NCI-H748 (cell line): ENCODE measurements around the gene BDKRB2.
"Not testable (repeated sequence)": the region's sequence is repeated elsewhere in the genome, so short reads cannot be mapped to it uniquely, and the experiment has no call there.

Experiments
- DNase-seq: peaks from one replicate; lab custom pipeline; 2025; ENCODE audit not compliant: unreplicated experiment; lab: John Stamatoyannopoulos, UW

The BDKRB2 gene

DNA sequence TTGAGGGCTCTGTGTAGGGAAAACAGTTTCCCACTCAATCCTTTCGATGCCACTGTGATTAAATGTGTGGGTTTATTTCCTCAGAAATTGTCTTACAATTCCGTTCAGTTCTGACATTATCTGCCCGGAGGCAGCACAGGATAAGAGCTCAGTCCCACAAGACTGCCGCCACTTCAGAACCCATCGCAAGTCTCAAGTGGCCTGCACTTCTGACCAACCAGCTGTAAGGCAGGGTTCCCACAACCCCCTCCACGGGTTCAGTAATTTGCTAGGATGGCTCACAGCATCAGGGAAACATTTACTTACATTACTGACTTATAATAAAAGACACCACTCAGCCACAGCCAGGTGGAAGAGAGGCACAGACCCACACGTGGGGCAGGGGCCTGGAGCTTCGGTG, 17.2 kb downstream of the BDKRB2 start:
- no peak for DNase-seq

DNA sequence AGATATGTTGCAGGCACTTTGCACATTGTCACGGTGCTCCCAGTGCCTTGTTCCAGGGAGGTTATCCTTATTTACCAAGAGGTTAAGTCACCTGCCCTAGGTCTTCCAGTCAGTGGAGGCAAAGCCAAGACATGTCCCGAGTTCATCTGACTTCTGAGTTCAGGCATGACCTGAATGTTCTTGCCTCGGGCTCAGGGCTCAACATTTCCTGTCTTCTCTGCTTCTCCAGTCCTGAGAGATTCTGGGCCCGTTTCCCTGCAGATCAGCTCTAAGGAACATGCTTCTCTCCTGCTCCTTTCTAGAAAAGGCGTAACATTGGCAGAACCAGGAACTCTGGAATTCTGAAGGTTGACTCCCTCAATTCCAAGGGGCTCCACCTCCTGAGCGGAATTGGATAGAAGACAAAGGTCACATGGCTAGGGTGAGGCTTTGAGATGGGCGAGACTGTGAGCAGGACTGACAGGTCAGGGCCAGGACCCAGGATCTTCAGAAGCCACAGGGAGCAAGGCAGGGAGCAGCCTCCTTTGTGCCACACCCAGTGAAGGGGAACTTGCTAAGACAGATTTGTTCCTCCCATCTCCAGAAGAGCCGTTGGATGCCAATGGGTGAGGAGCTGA, 19.9 kb downstream of the BDKRB2 start:
- DNase-seq = no peak

DNA sequence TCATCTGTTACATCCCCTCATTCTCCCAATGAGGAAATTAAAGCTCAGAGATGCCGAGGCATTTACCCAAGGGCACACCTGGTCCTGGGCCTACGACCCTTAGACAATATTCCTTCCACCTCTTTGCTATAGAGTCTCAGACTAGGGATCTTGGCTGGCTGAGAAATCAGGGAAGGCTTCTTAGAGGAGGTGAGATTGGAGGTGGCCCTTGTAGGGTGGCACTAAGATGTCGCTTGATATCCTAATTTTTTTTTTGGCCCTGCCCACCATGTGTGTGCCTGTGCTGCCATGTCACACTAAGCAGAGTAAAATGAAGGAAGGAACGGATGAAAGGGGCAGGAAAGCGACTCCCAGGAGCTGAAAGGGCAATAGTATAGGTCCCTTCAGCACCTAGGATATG, 20.6 kb downstream of the BDKRB2 start:
- no peak for DNase-seq

DNA sequence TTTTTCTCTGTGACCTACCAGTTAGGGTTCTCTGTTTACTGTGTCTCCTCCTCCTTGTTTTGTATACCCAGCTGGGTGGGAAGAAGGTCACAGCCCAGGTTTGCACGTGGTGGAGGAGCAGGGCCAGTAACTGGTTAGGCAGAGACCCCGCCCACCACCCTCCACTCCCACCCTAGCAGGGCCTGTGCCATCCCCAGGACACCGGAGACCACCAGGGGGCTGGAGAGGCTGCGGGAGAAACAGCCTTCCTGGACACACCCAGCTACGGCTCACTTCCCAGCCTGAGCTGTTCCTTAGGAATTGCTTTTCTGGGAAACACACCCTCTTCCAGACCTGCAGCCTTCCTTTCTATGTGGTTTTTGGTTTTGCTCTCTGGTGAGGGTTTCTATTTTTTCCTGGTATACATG, 21.1 kb downstream of the BDKRB2 start:
- peak; percentile 14 for DNase-seq

DNA sequence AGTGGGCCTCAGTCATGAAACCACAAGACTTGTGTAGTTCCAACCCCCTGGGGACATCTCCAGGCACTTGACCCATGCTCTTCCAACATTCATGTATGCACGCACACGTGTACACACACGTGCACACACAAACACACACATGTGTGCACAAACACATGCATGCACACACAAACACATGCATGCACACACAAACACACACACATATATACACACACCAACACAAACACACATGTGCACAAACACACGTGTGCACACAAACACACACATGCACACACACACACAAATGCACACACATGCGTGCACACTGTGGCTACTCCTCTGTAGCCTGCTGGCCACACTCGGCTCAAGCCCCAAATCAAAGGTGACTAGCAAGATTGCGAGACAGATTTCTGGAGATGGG, 22.8 kb downstream of the BDKRB2 start:
- DNase-seq = no peak

DNA sequence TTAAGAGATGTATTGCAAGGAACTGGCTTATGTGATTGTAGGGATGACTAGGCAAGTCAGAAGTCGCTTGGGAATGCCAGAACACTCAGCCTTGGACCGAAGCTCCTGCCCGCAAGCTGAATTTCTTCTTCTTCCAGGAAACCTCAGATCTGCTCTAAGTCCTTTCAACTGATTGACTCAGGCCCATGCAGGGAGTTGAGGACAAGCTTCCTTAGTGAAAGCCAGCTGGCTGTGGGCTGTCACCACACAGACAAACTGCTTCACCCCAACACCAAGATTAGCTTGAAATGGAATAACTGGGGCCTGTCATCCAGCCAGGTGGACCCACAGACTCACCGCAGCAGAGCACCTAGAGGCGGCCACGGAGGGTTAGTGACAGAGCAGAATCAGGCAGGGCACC, 24.7 kb downstream of the BDKRB2 start:
- no peak for DNase-seq

DNA sequence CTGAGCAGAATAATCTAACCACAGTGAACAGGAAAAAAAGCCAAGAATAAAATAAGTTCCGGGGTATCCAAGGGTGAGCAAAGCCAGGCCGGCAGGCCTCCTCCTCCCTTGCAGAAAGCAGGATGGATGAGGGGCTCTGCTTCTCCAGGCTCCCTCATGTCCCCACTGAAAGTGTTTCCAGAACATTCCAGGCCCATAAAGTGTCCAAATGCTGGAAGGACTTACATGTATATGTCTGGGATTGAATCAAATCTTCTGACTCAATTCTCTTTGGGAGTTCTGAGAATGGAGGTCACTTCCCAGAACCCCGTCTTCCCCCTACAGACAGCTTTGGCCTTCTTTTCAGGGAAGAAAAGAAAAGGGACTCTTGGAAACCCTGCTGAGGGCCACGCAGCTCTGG, 26.4 kb downstream of the BDKRB2 start:
- DNase-seq = no peak

DNA sequence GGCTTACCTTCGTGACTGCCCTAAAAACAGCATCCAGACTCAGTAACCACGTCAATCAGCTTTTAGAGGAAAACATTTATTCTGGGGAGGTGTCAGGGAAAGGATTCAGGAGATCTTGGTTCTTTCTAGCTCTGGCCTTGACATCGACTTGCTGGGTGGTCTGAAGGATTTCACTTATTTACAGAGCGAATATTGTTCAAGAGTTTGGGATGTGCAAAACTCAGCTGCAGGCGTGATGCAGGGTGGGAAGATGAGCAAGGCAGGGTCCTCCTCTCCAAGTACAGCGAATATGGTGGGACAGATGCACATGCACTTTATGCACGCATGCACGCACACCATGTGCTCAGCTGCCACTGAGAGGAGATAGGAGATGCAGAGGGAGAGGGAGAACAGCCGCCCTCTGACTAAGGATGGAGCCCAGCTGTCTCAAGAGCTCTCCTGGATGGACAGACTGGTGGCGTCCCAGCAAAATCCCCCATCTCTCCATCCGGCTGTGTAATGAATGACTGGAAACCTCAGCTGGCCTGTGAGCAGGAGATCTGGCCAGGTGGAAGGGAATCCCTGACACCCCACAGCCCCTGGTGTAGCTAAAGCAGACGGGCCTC, 27.0 kb downstream of the BDKRB2 start:
- no peak for DNase-seq

DNA sequence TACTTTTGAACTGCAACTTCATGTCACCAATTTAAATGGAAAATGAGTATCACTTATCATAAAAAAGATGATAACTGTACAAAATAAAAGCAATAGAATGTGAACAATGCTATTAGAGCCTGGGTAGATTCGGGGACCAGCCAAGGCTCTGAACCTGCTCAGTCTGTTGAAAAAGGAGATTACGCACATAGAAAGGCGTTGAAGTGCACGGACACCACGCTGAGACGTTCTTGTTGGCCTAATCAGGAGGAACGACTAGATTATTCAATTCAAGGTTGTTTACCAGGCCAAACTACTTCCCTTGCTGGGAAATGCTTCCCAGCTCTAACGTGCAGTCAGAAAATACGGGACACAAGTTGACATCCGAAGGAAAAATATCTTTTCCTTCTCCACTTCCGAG, 27.9 kb downstream of the BDKRB2 start:
- DNase-seq = no peak

DNA sequence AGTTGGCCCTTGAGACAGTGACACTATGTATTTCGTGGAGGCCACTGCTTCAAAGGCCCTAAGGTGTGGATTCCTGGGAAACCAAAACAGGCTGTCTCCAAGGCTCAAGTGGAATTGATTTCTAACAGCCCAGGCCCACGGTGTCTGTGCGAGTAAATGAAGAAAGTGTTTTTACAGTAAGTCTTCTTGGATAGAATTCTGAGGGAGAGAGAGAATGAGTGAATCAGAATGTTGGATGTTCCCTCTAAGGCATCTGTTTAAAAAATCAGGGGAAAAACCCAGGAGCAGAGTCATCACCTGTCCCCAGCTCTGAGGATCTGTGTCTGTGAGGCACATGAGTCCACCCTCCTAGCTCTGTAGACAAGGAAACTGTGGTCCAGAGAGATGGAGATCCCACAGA, 29.0 kb downstream of the BDKRB2 start:
- DNase-seq = no peak

DNA sequence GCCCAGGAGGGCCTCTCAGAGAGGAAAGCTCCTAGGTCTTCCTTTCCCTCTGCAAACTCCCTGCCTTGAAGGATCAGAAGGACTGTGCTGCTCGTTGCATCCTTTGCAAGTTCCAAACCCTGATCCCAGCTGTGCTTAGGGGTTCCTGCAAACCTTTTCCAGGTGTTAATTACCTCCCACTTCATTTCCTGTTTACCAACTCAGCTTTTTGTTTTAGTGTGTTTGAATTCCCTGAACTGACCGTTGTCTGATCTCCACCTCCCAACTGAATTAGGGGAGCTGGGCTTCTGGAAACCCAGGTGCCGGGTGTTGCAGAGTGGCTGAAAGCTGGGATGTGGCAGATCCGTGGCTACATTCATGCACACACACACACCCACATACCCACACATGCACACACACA, 30.8 kb downstream of the BDKRB2 start:
- DNase-seq = no peak

DNA sequence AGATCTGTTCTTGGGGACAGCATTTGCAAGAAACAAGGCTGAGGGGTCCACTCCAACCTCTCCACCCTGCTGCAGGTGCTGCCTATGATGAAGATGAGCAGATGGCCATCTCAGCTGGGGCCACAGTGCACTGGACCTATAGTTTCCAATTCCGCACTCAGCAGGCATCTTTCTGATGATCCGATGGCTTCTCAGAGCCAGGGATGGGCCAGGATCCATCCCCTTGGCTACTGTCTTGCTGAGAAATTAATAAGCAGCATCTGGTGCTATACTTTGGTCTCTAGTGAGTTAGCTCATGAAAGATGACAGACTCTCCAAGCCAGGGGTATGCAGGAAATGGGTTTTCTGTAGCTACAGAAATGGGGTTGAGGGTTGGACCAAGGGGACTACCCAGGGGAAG, 33.0 kb downstream of the BDKRB2 start:
- DNase-seq = no peak

DNA sequence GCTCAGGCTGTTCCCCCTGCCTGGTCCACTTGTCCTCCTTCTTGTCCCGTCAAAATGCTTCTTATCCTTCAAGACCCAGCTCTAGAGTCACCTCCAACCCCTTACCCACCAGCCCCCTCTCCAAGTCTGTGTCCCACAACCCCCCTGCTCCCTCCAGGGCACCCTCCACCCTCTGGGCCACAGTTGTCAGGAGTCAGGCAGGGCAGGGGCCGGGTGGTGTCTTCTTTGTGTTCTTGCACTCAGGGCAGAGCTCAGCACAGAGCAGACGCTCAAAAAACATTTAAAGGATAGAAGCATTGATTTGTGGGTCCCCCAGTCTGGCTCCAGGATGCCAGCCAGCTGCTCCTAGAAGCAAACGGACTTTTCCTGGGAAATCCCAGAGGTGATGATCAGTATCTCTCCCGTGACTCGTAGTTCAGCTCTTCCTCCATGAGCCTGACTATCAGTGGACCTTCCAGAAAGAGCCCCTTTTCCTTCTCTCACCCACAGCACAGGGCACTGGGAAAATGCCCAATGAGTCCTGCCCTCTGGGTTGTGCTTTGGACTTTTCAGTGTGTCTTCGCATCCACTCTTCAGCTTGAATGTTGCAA, 34.1 kb downstream of the BDKRB2 start:
- no peak for DNase-seq

DNA sequence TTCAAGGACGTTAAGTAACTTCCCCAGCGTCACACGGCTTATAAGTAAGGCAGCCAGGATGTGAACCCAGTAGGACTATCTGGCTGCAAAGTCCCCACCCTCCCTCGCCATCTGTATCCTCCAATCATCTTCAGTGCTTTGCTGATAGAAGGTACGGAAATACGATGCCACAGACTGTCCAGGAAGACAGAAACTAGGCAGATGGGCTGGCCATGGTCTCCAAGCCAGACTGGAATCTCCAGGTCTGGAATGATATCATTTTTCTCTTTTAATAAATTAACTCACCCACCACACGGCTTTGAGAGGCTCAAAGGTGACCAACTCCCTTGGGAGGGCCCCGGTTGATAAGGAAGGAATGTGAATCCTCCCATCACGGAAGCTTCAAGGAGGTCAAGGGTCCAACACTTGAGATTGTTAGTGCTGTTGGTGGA, 35.1 kb downstream of the BDKRB2 start:
- peak; percentile 22 for DNase-seq

DNA sequence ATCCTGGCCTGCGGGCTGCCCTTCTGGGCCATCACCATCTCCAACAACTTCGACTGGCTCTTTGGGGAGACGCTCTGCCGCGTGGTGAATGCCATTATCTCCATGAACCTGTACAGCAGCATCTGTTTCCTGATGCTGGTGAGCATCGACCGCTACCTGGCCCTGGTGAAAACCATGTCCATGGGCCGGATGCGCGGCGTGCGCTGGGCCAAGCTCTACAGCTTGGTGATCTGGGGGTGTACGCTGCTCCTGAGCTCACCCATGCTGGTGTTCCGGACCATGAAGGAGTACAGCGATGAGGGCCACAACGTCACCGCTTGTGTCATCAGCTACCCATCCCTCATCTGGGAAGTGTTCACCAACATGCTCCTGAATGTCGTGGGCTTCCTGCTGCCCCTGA, 36.0 kb downstream of the BDKRB2 start:
- no peak for DNase-seq

DNA sequence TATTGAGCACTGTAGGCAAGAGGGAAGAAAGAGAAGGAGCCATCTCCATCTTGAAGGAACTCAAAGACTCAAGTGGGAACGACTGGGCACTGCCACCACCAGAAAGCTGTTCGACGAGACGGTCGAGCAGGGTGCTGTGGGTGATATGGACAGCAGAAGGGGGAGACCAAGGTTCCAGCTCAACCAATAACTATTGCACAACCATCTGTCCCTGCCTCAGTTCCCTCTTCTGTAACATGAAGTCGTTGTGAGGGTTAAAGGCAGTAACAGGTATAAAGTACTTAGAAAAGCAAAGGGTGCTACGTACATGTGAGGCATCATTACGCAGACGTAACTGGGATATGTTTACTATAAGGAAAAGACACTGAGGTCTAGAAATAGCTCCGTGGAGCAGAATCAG, 37.5 kb downstream of the BDKRB2 start:
- DNase-seq = no peak

DNA sequence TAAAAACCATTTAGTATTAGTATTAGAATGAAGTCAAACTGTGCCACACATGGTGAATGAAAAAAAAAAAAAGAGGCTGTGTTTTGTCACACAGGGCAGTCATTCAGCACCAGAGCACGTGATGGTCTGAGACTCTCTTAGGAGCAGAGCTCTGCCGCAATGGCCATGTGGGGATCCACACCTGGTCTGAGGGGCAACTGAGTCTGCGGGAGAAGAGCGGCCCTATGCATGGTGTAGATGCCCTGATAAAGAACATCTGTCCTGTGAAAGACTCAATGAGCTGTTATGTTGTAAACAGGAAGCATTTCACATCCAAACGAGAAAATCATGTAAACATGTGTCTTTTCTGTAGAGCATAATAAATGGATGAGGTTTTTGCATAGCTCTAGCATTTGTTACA, 39.1 kb downstream of the BDKRB2 start:
- no peak for DNase-seq

DNA sequence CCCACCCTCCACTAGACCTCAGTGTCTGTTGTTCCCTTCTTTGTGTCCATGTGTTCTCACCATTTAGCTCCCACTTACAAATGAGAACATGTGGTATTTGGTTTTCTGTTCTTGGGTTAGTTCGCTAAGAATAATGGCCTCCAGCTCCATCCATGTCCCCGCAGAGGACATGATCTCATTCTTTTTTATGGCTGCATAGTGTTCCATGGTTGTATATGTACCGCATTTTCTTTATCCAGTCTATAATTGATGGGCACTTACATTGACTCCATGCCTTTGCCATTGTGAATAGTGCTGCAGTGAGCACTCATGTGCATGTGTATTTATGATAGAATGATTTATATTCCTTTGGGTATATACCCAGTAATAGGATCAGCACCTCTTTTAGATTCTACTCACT, 40.4 kb downstream of the BDKRB2 start:
- not testable (repeated sequence) for DNase-seq

DNA sequence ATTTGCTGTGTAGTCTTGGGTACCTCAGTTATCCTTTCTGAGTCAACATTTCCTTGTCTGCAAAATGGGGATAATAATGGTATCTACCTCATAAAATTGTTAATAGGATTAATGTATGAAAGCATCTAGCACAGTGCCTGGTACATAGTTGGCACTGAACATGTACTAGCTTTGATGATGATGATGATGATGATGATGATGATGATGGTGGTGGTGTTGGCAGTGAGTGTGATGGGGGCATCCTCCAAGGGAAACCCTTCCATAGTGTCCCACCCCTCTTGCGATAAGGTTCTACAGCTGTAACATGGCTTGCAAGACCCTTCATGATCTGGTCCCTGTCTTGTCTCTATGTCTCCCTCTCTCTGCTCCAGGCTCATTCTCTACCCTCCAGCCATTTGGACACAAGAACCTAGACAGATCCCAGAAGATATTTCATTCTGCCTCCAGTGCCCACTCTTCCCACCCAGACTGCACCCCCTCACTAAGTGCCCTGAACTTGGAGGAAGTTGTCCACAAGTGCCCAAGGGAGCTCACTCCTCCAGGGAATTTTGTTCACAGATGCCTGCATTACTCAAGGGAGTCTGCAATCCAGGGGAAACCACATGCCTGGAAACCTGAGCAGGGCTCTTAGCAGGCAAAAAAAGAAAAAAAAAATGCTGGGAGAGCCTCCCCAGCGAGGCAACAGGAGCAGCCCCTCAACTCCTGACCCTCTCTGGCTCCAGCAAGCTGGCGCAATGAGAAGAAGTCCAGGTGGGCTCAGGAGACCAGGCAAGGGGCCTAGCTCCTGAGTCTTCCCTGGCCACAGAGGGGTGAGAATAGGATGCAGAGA, 41.3 kb downstream of the BDKRB2 start:
- no peak for DNase-seq

DNA sequence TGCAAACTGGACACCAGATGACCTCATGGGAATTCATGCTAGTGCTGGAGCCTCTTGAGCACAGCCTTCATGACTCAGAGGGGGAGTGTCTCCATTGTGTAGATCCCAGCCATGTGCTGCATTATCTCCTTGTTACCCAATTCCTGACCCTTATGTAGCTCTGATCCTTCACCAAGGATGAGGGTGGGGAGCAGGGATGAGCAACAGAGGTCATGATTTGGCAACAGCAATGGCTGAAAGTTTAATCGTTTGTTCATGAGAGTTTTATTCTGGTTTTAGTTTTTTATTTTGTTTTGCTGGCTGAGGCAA, 41.9 kb downstream of the BDKRB2 start:
- DNase-seq = no peak

DNA sequence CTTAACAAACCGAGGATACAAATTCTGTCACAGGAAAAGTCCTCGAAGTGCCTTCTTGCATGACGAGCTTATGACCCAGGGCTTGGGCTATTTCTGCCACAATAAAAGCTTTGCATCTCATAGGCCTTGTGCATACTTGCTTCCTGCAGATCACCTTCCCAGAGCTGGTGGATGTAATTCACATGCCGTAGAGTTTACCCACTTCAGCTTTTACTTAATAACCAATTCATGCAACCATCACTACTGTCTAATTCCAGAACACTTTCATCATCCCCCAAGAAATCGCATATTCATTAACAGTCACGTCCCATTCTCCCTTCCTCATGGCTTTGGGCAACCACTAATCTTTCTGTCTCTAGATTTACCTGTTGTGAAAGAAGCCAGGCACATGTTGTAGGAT, 42.4 kb downstream of the BDKRB2 start:
- DNase-seq = no peak

DNA sequence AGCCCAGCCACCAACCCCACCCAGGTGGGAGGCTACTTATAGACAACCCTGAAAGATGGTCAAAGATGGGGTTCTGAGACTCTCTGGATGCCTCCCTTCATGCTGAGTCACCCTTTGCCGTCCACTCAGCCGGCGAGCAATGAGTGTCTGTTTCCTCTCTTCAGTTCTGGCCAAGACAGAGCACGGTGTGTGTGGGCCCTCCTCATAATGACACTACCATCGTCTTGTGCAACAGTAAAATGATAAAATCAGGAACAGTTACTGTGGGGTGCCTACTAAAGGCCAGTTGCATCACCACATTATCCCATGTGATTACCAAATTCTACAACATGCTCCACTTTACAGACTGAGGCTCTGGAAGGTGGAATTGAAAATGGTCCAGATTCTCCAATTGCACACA, 44.4 kb downstream of the BDKRB2 start:
- no peak for DNase-seq
